GM21447 (cell line): ENCODE measurements around the gene MEIS1.

ENCODE experiments used
- ATAC-seq: cut with Tn5 transposase; IDR thresholded peaks from one replicate; pipeline ENCODE4 v1.9.1; 2021; ENCODE audit not compliant: unreplicated experiment

Gene MEIS1

GRCh38 chr2:66498289-66498975 is 63.5 kb downstream of the MEIS1 start:
- no peak for ATAC-seq

DNA sequence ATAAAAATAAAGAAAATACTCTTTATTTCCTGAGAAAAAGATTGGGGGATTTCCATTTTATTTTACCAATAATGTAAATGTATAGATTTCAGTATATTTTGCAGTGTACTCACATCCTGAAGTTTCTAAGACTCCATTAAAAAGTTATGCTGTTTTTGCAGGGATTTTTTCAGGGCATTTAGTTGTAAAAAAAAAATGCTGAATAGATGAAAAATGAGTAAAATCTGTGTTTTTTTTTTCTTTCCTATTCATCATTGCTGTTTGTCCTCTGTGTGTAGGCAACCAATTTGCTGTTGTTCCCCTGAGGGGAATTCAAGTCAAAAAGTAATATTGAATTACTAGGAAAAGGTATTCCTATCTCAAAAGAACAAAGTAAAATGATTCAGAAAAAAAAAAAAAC is 66.3 kb downstream of the MEIS1 start:
- ATAC-seq: no peak

GRCh38 chr2:66506265-66506664 is 71.3 kb downstream of the MEIS1 start:
- ATAC-seq: no peak

- ATAC-seq: no peak
Measured at GRCh38 chr2:66507673-66508201, 72.8 kb downstream of the MEIS1 start.

DNA sequence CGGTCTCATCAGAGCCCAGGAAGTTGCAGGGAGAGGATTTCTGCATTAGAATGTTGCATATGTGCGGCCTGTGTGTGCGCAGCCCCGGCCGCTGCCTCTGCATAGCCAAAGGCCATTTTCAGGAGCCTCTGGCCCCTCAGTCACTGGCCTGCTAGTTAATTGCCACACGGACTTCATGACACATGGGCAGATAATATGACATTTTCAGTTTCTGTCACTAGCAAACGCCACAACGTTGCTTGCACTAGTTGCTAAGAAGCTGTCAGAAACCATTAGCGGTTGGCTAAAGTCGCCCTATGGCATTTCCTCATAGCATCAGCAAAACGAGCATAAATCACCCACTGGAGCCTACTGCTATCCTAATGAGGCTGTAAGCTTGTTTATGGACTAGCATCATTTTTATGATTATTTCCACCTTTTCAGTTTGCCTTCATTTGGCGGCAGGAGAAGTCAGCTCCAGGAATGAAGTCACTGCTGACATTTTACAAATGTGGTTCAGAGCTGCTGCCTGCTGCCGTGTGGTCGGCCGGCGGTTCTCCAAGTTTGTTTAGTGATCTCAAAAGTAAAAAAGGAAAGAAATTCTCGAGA is 73.7 kb downstream of the MEIS1 start:
- no peak for ATAC-seq

DNA sequence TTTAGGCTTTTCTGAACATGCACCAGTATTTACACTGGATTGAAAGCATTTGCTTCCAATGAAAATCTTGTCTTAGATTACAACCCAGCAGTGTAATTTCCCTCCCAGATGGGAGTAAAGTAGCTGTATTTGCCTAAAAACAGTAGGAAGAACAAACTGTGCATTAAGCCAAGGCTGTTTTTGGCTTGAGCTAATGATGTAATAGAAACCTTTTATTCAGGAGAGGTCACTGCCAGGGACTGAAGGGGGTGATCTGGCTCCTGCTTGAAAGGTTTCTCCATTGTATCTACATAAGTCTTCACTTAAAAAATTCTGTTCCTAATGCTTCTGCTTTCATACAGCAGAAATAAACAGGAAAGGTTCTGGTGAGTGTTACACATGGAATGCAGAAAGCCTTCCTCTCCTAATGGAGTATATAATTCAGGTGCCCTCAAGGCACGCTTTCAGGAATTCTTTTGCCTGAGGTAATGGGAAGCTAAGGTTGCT is 74.4 kb downstream of the MEIS1 start:
- ATAC-seq: no peak

DNA sequence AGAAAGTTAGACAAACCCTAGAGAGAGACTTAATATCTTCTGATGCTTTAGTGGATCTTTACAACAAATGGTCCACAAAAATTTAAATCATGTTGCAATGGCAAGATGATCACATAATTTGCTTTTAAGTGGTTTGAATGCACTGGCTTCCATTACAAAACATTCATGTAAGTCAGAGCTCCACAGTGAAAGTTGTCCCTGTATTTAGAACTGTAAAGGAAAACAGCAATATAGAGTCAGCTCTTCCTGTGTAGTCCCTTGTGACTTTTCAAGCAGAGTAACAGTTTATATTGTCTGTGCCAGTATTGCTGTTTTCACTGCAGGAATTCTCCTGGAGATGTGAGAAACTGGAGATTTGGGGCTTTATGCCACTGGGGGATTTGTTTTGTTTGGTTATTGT is 77.7 kb downstream of the MEIS1 start:
- ATAC-seq: no peak

GRCh38 chr2:66515743-66516142 is 80.8 kb downstream of the MEIS1 start:
- ATAC-seq: no peak

- ATAC-seq: no peak
Measured at GRCh38 chr2:66516499-66516898, 81.6 kb downstream of the MEIS1 start.

GRCh38 chr2:66517772-66518171 is 82.8 kb downstream of the MEIS1 start:
- no peak for ATAC-seq

GRCh38 chr2:66519264-66519843 is 84.4 kb downstream of the MEIS1 start:
- no peak for ATAC-seq

DNA sequence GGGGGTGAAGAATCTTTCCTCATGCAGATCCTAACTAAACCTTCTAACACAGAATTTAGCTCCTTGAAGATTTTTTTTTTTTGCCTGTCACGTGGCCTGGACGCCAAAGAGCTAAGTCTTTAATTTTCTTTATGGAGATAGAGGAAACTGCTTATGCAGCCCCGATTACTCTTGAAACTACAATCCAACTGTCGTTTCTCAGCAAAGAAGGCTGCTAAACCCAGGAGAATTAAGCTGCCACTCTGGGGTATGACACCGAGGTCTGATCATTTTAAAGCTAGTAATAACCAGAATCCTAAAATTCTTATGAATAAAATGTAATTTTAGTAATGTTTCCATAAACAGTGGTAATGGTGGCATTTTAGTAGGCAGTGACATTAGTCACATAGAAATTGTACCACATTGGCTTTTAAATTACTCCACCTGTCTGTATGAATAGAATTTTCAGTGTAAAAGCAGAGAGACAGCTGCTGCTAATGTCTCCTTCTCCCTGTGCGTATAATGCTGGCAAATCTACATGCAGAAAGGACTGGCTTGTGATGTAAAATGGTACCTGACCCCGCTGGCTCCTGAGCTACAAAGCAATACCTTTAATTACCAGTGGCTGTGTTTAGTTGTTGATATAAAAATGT is 86.5 kb downstream of the MEIS1 start:
- ATAC-seq: no peak

DNA sequence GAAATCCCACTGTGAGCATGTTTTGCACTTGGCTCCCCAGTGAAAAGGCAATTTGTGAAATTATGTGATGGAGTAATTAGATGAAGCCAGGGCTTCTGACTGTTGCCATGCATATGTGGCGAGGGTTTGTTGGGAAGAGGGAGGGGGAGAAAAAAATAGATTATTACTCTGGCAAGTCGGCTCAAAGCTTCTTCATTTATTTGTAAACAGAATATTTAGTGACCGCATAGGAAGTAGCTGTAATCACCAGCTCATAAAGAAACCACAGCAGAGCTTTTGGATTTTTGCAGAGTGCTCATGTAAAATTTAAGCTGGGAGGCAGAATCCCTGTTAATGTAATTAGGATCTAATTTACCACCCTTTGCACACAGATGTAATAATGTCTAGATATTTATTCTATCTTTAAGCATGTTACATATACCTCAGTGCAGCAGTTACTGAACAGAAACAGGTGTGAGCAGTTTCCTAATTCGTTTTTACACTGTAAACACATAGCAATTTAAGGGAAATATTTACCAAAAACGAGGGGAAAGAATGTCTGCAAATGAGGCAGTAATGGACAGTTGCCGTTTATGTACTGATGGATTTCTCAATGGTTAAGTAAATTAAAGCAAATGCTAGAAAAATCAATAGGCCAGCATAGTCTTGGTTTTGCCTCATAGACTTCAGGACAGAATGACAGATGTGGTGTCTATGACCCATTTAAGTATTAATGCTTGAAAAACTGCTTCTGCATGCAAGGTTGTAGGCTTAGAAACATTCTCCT is 87.9 kb downstream of the MEIS1 start:
- ATAC-seq: no peak

- no peak for ATAC-seq
Measured at GRCh38 chr2:66523377-66523969, 88.5 kb downstream of the MEIS1 start.

- ATAC-seq: no peak
Measured at GRCh38 chr2:66523990-66524389, 89.1 kb downstream of the MEIS1 start.

DNA sequence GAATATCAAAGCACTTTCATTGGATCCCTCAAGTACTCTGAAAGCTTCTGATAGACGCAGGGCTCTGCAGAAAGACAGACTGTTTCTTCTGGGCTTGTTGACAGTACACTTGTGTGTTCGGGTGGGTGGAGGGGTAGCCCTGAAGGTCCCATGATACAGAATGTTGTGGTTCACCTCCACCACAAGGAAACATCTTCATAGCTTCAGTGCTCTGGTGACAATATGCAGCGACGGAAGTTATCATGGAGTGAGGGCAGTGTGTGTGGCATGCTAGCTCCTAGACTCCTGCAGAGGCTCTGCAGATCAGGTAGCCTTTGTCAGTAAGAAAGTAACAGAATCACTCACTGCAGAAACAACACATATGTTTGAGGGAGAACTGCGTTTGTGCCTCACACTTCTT is 90.7 kb downstream of the MEIS1 start:
- no peak for ATAC-seq

DNA sequence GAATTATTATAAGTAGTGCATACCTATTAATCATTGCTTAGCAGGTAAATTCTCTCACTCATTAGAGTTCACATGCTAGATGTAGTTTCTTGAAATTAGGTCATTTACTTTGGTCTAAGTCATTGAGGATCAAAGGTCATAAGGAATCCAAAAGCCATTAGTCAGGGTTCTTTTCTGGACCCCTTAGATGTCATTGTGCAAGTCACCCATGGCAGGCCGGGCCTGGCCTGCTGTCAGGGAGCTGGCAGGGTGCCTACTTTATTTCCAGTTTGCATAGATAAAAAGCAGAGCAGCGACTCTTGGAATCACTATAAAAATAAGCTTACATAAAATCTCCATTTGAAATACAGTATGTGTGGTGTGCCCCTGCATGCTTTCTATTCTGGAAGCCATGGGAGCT is 91.3 kb downstream of the MEIS1 start:
- ATAC-seq: no peak

GRCh38 chr2:66528974-66529724 is 94.2 kb downstream of the MEIS1 start:
- ATAC-seq: no peak

DNA sequence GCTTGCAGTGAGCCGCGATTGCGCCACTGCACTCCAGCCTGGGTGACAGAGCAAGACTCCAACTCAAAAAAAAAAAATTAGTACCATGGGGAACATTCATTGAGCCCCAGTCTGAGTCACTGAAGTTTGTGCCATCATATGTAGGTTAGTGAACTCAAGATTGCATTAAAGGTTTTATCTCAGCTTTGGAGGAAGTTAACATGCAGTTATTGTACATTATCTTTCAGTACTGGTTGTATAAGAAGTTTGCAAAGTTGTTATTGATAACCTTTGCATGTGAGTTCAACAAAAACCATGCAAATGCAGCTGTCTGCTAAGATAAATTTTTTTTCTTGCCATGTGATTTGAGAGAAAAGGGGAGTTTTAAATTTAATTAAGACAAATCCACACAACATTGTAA is 95.7 kb downstream of the MEIS1 start:
- no peak for ATAC-seq

DNA sequence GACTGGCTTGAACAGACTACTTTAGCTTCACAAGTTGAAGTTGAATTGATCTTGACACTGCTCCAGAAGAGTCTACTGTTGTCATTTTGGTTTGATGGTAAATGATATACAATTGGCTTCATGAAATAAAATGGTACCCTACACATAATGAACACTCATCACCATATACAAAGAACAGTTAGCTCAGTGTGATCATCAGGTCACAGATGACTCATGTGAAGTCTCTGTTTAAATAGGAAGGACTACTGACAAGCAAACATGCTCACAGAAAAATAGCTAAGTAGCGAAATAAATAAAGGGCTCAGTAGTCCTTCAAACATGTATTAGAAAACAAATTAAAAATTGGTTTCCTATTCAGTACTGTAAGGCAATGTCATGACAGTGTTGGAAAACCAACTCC is 96.2 kb downstream of the MEIS1 start:
- ATAC-seq: no peak
